Measurements from ENCODE around the gene MTHFD2L.

The MTHFD2L gene

DNA sequence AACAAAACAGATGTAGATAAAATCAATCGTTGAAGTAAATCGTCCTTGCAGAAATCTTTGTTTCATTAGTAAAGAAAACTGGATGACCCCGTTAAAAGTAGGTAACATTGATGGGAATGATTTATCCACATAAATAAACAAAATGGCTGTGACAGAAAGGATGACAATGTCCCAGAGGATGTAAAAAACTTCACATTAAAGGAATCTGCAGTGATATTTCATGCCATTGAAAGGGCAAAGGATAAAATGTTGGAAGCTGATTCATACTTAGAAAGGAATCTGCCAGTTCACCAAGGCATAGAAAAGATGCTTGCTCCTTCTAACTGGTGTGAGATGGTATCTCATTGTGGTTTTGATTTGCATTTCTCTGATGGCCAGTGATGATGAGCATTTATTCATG, 126.1 kb downstream of the MTHFD2L start:
- H3K4me3 ChIP-seq (ENCODE audit: low read depth, low read length) = no peak overlapping the region
- CTCF ChIA-PET = interaction anchor here (1.4 kb wide), 1 partner anchor 55 kb away, joined by 8 read pairs; no protein-coding TSS in a partner anchor
- TF ChIP-seq, protein P1, sequence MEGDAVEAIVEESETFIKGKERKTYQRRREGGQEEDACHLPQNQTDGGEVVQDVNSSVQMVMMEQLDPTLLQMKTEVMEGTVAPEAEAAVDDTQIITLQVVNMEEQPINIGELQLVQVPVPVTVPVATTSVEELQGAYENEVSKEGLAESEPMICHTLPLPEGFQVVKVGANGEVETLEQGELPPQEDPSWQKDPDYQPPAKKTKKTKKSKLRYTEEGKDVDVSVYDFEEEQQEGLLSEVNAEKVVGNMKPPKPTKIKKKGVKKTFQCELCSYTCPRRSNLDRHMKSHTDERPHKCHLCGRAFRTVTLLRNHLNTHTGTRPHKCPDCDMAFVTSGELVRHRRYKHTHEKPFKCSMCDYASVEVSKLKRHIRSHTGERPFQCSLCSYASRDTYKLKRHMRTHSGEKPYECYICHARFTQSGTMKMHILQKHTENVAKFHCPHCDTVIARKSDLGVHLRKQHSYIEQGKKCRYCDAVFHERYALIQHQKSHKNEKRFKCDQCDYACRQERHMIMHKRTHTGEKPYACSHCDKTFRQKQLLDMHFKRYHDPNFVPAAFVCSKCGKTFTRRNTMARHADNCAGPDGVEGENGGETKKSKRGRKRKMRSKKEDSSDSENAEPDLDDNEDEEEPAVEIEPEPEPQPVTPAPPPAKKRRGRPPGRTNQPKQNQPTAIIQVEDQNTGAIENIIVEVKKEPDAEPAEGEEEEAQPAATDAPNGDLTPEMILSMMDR (IDR thresholded peaks at IDR 0.05; ENCODE audit: insufficient read depth, low read length, missing control alignments) = no peak
- POLR2A ChIA-PET = no interaction called here
- DNase-seq (ENCODE audit: low read depth, low spot score) = peak; percentile 60

DNA sequence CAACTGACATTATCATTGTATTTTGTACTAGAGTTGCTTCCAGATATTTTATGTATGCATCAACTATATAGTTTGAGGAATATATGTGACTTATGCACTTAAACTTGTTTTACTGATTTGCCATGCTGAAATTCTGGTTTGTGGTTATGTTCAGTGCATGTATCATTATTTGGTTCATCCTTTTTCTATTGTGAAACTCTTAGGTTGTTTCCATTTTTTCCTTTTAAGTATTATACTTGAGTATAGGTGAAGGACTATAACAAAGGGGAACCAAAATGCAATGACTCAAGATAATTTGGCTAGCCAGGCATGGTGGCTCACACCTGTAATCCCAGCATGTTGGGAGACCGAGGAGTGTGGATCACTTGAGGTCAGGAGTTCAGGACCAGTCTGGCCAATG, 129.2 kb downstream of the MTHFD2L start:
- no peak overlapping the region for H3K4me3 ChIP-seq (ENCODE audit: low read depth, low read length)
- TF ChIP-seq, protein P1 (IDR thresholded peaks at IDR 0.05; ENCODE audit: insufficient read depth, low read length, missing control alignments) = no peak
- DNase-seq (ENCODE audit: low read depth, low spot score) = no peak
- POLR2A ChIA-PET = no interaction called here
- CTCF ChIA-PET = no interaction called here

DNA sequence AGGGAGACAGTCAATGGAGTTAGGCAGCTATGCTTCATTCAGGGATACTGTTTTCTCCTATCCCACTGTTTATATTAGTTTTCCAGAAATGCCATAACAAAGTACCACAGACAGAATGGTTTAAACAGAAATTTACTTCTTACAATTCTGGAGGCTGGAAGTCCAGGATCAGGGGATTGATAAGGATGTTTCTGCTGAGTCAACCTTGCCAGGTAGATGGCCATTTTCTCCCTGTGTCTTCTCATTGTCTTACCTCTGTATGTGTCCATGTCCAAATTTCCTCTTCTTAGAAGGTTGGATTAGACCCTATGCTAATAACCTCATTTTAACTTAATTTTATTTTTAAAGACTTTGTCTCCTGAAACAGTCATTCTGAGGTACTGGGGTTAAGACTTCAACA, 129.9 kb downstream of the MTHFD2L start:
- CTCF ChIA-PET = no interaction called here
- no peak overlapping the region for H3K4me3 ChIP-seq (ENCODE audit: low read depth, low read length)
- POLR2A ChIA-PET = no interaction called here
- TF ChIP-seq, protein P1 (IDR thresholded peaks at IDR 0.05; ENCODE audit: insufficient read depth, low read length, missing control alignments) = no peak
- no peak for DNase-seq (ENCODE audit: low read depth, low spot score)

DNA sequence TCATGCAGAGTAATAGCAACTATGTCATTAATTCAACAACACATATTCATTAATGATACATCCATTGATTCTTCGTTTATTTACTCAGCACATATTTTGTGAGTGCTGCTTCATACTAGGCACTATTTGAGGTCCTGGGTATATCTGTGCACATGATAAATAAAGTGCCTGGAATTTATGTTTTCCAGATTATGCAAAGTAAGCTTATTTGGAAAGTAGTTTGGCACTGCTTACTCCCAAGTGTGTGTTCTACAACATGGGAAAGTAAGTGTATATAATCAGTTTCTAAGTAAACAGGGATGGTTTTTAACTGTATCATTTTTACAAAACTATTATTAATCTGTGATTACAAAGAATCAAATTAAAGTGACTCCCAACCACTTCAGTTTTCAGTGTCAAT, 133.6 kb downstream of the MTHFD2L start:
- CTCF ChIA-PET = interaction anchor here (1.0 to 3.0 kb wide), 2 partner anchors 29 to 102 kb away, joined by 3 to 12 read pairs; no protein-coding TSS in a partner anchor
- TF ChIP-seq, protein P1 (IDR thresholded peaks at IDR 0.05; ENCODE audit: insufficient read depth, low read length, missing control alignments) = no peak
- POLR2A ChIA-PET = no interaction called here
- DNase-seq (ENCODE audit: low read depth, low spot score) = no peak
- no peak overlapping the region for H3K4me3 ChIP-seq (ENCODE audit: low read depth, low read length)

DNA sequence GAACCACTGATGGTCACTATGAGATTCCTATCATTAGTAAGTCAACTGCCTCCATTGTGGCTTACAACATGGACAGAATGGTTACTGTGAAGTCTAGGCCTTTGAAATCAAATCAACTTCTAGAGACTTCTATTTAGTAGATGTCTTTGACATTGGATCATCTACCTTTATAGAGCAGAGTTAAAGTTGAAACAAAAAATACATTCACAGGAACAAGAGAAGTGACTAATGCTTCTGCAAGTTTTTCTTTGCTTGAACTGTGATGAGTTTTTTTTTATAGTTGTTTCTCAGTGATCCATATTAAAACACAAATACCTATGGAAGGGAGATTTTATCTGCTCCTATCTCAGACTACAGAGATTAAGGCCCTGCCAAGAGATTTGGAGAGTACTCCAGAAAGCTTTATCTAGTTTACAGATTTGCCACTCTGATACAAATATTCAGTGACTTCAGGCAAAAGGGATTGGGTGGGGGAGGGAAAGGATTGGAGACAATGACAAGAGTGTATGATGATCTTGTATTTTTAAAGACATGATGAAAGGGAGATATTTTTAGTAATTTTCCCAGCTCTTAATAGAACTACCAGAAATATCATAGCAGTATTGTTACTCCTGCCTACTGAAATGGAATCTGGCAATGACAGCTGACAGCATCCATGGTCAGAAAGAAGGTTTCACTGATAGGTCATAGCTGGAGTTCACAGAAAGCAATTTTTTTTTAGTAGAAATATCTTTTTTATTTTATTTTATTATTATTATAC, 134.4 kb downstream of the MTHFD2L start:
- H3K4me3 ChIP-seq (ENCODE audit: low read depth, low read length) = no peak overlapping the region
- POLR2A ChIA-PET = no interaction called here
- CTCF ChIA-PET = interaction anchor here (1.0 to 3.0 kb wide), 2 partner anchors 103 to 112 kb away, joined by 3 to 12 read pairs; no protein-coding TSS in a partner anchor
- TF ChIP-seq, protein P1 (IDR thresholded peaks at IDR 0.05; ENCODE audit: insufficient read depth, low read length, missing control alignments) = no peak
- no peak for DNase-seq (ENCODE audit: low read depth, low spot score)

DNA sequence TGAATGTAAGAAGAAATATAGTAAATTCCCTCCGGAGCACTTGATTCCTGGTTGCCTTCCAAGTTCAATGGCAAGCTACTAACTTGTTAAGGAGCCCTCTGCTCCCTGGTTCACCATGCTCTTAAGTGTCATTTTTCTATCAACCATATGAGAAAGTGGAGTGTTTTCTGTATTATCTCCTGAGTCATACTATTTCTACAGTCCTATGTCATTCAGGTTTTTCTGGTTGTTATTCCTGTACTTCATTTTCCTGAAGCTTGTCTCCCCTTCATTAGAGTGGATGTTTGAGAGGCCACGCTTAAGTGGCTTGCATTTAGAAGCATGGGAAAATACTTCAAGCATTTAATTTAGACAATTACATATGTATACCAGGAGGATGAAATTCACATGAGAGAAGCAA, 135.6 kb downstream of the MTHFD2L start:
- TF ChIP-seq, protein P1 (IDR thresholded peaks at IDR 0.05; ENCODE audit: insufficient read depth, low read length, missing control alignments) = no peak
- CTCF ChIA-PET = interaction anchor here (1.0 to 3.0 kb wide), 2 partner anchors 104 to 114 kb away, joined by 3 to 12 read pairs; no protein-coding TSS in a partner anchor
- POLR2A ChIA-PET = no interaction called here
- no peak overlapping the region for H3K4me3 ChIP-seq (ENCODE audit: low read depth, low read length)
- no peak for DNase-seq (ENCODE audit: low read depth, low spot score)
